SK-N-SH treated with all-trans-retinoic acid at 6 μM for 48 hours (cell line): ENCODE results near the gene CCBE1.

Source experiments
- ARNTL ChIP-seq: fragments of 450-650 bp; formaldehyde crosslinking; IDR thresholded peaks from 2 replicates; pipeline ENCODE4 v1.5.0; 2020; ENCODE audit warnings: low read depth, mild to moderate bottlenecking, moderate library complexity, borderline replicate concordance
- GLIS3 ChIP-seq: fragments of 250-450 bp; sonication (Bioruptor Pico); IDR thresholded peaks from 2 replicates; pipeline ENCODE4 v1.5.0; 2020; ENCODE audit warnings: mild to moderate bottlenecking, moderate library complexity
- ISL1 ChIP-seq: fragments of 250-450 bp; sonication (Bioruptor Pico); IDR thresholded peaks from 2 replicates; pipeline ENCODE4 v2.1.2; 2022; ENCODE audit warnings: mild to moderate bottlenecking, moderate library complexity
- OSR1 ChIP-seq: fragments of 250-450 bp; sonication (Bioruptor Pico); IDR thresholded peaks from 2 replicates; pipeline ENCODE4 v1.8.0; 2022; ENCODE audit warnings: moderate library complexity, mild to moderate bottlenecking, inconsistent platforms
- POU6F1 ChIP-seq: fragments of 250-450 bp; sonication (Bioruptor Pico); IDR thresholded peaks from 2 replicates; pipeline ENCODE4 v1.8.0; 2021; ENCODE audit warnings: low read depth, mild to moderate bottlenecking, moderate library complexity, borderline replicate concordance
- TOX ChIP-seq: fragments of 250-450 bp; sonication (Bioruptor Pico); IDR thresholded peaks from 2 replicates; pipeline ENCODE4 v1.8.0; 2021; ENCODE audit warnings: mild to moderate bottlenecking, moderate library complexity, borderline replicate concordance
- ZFP30 ChIP-seq: fragments of 450-650 bp; formaldehyde crosslinking; IDR thresholded peaks from 2 replicates; pipeline ENCODE4 v1.5.0; 2022; ENCODE audit warnings: mild to moderate bottlenecking, moderate library complexity
- ZNF565 ChIP-seq: fragments of 450-650 bp; formaldehyde crosslinking; conservative IDR thresholded peaks from 2 replicates; pipeline ENCODE4 v1.5.0; 2020; ENCODE audit warnings: low read depth, mild to moderate bottlenecking, moderate library complexity
- ZNF8 ChIP-seq: fragments of 450-650 bp; formaldehyde crosslinking; IDR thresholded peaks from 2 replicates; pipeline ENCODE4 v1.5.0; 2020; ENCODE audit warnings: mild to moderate bottlenecking, moderate library complexity
- TF ChIP-seq, protein P1 (sequence below): fragments of 250-450 bp; sonication (Bioruptor Pico); IDR thresholded peaks from 2 replicates; pipeline ENCODE4 v1.8.0; 2020; ENCODE audit warnings: mild to moderate bottlenecking, moderate library complexity, borderline replicate concordance
- TF ChIP-seq, protein P2 (sequence below): fragments of 250-450 bp; sonication (Bioruptor Pico); IDR thresholded peaks from 2 replicates; pipeline ENCODE4 v1.5.0; 2020; ENCODE audit warnings: mild to moderate bottlenecking, moderate library complexity
- TF ChIP-seq, protein P3 (sequence below): fragments of 250-450 bp; sonication (Bioruptor Pico); IDR thresholded peaks from 2 replicates; pipeline ENCODE4 v1.5.1; 2021; ENCODE audit warnings: mild to moderate bottlenecking, moderate library complexity

GRCh38 chr18:59382383-59382782 is 314.8 kb downstream of the CCBE1 start:
- TF ChIP-seq ARNTL (CRISPR knock-in tag), result no peak
- TF ChIP-seq, protein P1, sequence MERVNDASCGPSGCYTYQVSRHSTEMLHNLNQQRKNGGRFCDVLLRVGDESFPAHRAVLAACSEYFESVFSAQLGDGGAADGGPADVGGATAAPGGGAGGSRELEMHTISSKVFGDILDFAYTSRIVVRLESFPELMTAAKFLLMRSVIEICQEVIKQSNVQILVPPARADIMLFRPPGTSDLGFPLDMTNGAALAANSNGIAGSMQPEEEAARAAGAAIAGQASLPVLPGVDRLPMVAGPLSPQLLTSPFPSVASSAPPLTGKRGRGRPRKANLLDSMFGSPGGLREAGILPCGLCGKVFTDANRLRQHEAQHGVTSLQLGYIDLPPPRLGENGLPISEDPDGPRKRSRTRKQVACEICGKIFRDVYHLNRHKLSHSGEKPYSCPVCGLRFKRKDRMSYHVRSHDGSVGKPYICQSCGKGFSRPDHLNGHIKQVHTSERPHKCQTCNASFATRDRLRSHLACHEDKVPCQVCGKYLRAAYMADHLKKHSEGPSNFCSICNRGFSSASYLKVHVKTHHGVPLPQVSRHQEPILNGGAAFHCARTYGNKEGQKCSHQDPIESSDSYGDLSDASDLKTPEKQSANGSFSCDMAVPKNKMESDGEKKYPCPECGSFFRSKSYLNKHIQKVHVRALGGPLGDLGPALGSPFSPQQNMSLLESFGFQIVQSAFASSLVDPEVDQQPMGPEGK (CRISPR knock-in tag), result no peak
- no peak for TF ChIP-seq OSR1 (CRISPR knock-in tag)
- no peak for TF ChIP-seq ZFP30 (CRISPR knock-in tag)
- TF ChIP-seq TOX (CRISPR knock-in tag), result no peak
- no peak for TF ChIP-seq POU6F1 (CRISPR knock-in tag)
- TF ChIP-seq ZNF565 (CRISPR knock-in tag), result no peak
- TF ChIP-seq, protein P2, sequence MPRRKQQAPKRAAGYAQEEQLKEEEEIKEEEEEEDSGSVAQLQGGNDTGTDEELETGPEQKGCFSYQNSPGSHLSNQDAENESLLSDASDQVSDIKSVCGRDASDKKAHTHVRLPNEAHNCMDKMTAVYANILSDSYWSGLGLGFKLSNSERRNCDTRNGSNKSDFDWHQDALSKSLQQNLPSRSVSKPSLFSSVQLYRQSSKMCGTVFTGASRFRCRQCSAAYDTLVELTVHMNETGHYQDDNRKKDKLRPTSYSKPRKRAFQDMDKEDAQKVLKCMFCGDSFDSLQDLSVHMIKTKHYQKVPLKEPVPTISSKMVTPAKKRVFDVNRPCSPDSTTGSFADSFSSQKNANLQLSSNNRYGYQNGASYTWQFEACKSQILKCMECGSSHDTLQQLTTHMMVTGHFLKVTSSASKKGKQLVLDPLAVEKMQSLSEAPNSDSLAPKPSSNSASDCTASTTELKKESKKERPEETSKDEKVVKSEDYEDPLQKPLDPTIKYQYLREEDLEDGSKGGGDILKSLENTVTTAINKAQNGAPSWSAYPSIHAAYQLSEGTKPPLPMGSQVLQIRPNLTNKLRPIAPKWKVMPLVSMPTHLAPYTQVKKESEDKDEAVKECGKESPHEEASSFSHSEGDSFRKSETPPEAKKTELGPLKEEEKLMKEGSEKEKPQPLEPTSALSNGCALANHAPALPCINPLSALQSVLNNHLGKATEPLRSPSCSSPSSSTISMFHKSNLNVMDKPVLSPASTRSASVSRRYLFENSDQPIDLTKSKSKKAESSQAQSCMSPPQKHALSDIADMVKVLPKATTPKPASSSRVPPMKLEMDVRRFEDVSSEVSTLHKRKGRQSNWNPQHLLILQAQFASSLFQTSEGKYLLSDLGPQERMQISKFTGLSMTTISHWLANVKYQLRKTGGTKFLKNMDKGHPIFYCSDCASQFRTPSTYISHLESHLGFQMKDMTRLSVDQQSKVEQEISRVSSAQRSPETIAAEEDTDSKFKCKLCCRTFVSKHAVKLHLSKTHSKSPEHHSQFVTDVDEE (CRISPR knock-in tag), result no peak
- TF ChIP-seq ZNF8, result no peak
- TF ChIP-seq ISL1, result no peak
- TF ChIP-seq, protein P3, sequence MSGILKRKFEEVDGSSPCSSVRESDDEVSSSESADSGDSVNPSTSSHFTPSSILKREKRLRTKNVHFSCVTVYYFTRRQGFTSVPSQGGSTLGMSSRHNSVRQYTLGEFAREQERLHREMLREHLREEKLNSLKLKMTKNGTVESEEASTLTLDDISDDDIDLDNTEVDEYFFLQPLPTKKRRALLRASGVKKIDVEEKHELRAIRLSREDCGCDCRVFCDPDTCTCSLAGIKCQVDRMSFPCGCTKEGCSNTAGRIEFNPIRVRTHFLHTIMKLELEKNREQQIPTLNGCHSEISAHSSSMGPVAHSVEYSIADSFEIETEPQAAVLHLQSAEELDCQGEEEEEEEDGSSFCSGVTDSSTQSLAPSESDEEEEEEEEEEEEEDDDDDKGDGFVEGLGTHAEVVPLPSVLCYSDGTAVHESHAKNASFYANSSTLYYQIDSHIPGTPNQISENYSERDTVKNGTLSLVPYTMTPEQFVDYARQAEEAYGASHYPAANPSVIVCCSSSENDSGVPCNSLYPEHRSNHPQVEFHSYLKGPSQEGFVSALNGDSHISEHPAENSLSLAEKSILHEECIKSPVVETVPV (CRISPR knock-in tag), result no peak
- no peak for TF ChIP-seq GLIS3
